Measurements from ENCODE around the gene CREB5.

Gene CREB5

DNA sequence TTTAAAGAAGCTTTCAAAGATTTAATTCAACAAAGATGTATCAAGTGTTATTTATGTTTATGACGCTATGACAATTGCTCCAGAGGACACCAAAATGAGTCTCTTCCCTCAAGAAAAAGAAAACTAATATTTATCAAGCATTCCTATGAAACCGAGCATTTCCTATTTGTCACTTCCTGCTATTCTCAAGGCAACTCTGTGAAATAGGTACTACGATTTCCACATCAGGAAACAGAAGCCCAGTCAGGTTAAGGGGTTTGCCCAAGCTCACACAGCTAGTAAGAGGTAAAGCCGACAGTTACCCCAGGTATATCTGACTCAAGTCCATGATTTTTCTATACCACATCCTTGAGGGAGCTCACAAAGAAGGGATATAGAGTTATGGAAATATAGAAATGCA is 459.9 kb downstream of the CREB5 start:
- no peak for DNase-seq

DNA sequence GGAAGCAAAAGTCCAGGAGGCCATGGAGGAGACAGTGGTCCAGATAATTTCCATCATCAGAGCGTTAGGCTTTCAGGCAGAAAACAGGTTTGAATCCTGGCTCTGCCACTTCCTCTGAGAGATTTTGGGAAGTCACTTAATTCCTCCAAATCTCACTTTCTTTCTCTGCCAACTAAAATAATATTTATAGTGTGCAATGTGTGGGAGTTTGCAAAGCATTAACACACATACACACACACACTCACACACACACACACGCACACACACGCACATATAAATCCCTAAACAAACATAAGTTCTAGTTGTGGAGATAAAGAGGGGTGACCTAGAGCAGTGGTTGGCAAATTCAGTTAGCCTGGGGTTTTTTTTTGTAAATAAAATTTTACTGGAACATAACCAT is 461.0 kb downstream of the CREB5 start:
- no peak for DNase-seq

DNA sequence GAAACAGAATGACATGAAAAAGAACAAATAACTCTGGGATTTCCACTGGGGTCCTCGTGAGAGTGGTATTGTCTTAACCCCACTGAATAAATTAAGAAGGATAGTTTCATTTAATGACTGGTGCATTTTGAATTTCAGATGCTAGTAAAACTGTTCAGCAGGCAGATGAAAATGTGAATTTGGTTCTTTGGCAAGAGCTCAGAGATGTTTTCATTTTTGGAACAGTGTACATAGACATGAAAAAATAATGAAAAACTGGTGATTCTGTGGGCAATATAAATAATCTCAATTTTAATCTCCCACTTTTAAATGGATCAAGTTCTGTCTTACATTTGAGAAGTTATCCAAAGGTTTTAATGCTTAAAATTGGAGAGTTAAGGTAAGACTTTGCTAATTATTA is 461.7 kb downstream of the CREB5 start:
- no peak for DNase-seq
